CD4-positive, alpha-beta memory T cell (primary cell): ENCODE data around the gene EPB41. TPM values are rescaled to one million over a fixed set of nuclear protein-coding genes. Genes with fewer than 3 reads are reported as not detected.

ENCODE experiments used
- CTCF ChIA-PET: fragments of 350-600 bp; sonication (Branson Sonifier 250); formaldehyde crosslinking; loops from one replicate; lab custom pipeline; 2021; ENCODE audit warnings: inconsistent platforms; ENCODE audit not compliant: partially characterized antibody; lab: Charles Lee
- POLR2A ChIA-PET: fragments of 350-600 bp; sonication (Branson Sonifier 250); formaldehyde crosslinking; loops from one replicate; lab custom pipeline; 2021; ENCODE audit not compliant: partially characterized antibody; lab: Charles Lee
- DNase-seq, 5 donors: peaks; one replicate each; pipeline versions ENCODE4 v3.0.0 to v3.0.0-alpha.2; 2020 to 2022; ENCODE audit warnings: mixed read lengths in 1 of 5
- H3K27ac ChIP-seq: one replicate; pipeline ENCODE4 v1.7.0; 2013; ENCODE audit warnings: low read depth, low read length
- H3K27me3 ChIP-seq: 2 replicates; pipeline ENCODE4 v1.7.0; 2013; ENCODE audit warnings: mild to moderate bottlenecking, low read length, moderate library complexity; ENCODE audit not compliant: insufficient read depth
- H3K36me3 ChIP-seq: 2 replicates; pipeline ENCODE4 v1.7.0; 2013; ENCODE audit warnings: mild to moderate bottlenecking, low read length, moderate library complexity; ENCODE audit not compliant: insufficient read depth
- H3K4me1 ChIP-seq: 2 replicates; pipeline ENCODE4 v1.7.0; 2013; ENCODE audit warnings: mild to moderate bottlenecking, low read length, moderate library complexity; ENCODE audit not compliant: insufficient read depth
- H3K4me3 ChIP-seq, 2 donors: one replicate each; pipeline ENCODE4 v1.7.0; 2013; ENCODE audit warnings: low read length in 2 of 2, mild to moderate bottlenecking in 1 of 2
- H3K9me3 ChIP-seq, 2 donors: one replicate each; pipeline ENCODE4 v1.7.0; 2013; ENCODE audit warnings: low read length in 2 of 2, control low read depth in 1 of 2; ENCODE audit not compliant: control insufficient read depth in 1 of 2
- H3K27ac Mint-ChIP-seq, 7 donors: one replicate each; pipeline ENCODE4 v1.8.0; 2020 to 2021; ENCODE audit warnings: mixed read lengths in 7 of 7, mild to moderate bottlenecking in 6 of 7, inconsistent platforms in 3 of 7, moderate library complexity in 3 of 7
- H3K27me3 Mint-ChIP-seq, 2 donors: one replicate each; pipeline ENCODE4 v1.8.0; 2020 to 2021; ENCODE audit warnings: mixed read lengths in 2 of 2
- H3K36me3 Mint-ChIP-seq, 2 donors: one replicate each; pipeline ENCODE4 v1.8.0; 2020 to 2021; ENCODE audit warnings: mixed read lengths in 2 of 2, inconsistent platforms in 1 of 2, mild to moderate bottlenecking in 1 of 2
- H3K4me1 Mint-ChIP-seq, 4 donors: one replicate each; pipeline ENCODE4 v1.8.0; 2020 to 2021; ENCODE audit warnings: mixed read lengths in 4 of 4, mild to moderate bottlenecking in 1 of 4
- H3K4me3 Mint-ChIP-seq, 8 donors: one replicate each; pipeline ENCODE4 v1.8.0; 2020 to 2021; ENCODE audit warnings: mixed read lengths in 8 of 8, mild to moderate bottlenecking in 7 of 8, moderate library complexity in 6 of 8, inconsistent platforms in 3 of 8
- H3K9me3 Mint-ChIP-seq, 8 donors: one replicate each; pipeline ENCODE4 v1.8.0; 2020 to 2021; ENCODE audit warnings: mixed read lengths in 8 of 8, mild to moderate bottlenecking in 5 of 8, inconsistent platforms in 3 of 8, moderate library complexity in 1 of 8
- intact Hi-C: fragments of 100-400 bp; cut with micrococcal nuclease; formaldehyde crosslinking; loops from one replicate; pipeline ENCODE4 v1.15.1; 2023
- polyA plus RNA-seq, 2 donors: library from polyadenylated mRNA; unstranded; fragments of 300-500 nt; fragmentation: Illumina TruSeq; gene quantifications; one replicate each; pipeline ENCODE4 v1.2.3, GENCODE V29; 2021
- total RNA-seq, 2 experiments: library from RNA; stranded (reverse); gene quantifications; one replicate each; pipeline ENCODE4 v1.2.3, GENCODE V29; 2021

The EPB41 gene
- total and polyA plus RNA-seq, 4 experiments from 2014 or later: 56.1 to 321 (median 213) TPM

- intact Hi-C loops: loop anchor here (1.0 to 5.0 kb wide), 5 partner anchors 41 to 379 kb away; partner anchors contain the start of genes RCC1, SRSF4 and YTHDF2
- peak overlapping the region; percentile 84 to 96 (median 89) for H3K4me3 Mint-ChIP-seq
These were observed 28.2 kb upstream of the EPB41 start for GRCh38 chr1:28885977-28886730.

GRCh38 chr1:28886731-28887418 lies 27.5 kb upstream of the EPB41 start:
- Histone ChIP-seq H3K9me3 (no peaks in the 10 kb centered on the region), H3K4me1 (peaks cover 64% of the 10 kb centered on the region), H3K36me3 (no peaks in the 10 kb centered on the region), H3K27me3 (no peaks in the 10 kb centered on the region), H3K4me3 (peak overlapping the region; percentile 39 to 95), H3K27ac (peak overlapping the region; percentile 88)
- Mint-ChIP-seq H3K27me3 (peaks cover 0 to 4% of the 10 kb centered on the region in 2 donors), H3K9me3 (peaks cover 0 to 5% (median 0%) of the 10 kb centered on the region in 8 donors), H3K27ac (peak overlapping the region; percentile 93 to 100 (median 98)), H3K4me1 (peaks cover 45 to 71% (median 61%) of the 10 kb centered on the region in 4 donors), H3K4me3 (peak overlapping the region; percentile 84 to 96 (median 89)), H3K36me3 (peaks cover 0 to 9% of the 10 kb centered on the region in 2 donors)
- ChIA-PET CTCF (interaction anchor here (0.8 to 13.0 kb wide), 5 partner anchors 113 to 313 kb away, joined by 3 to 294 read pairs (median 4); partner anchors contain the start of gene SRSF4), POLR2A (interaction anchor here (0.7 to 3.3 kb wide), 6 partner anchors 11 to 146 kb away, joined by 3 to 33 read pairs (median 8); partner anchors contain the start of gene EPB41)
- DNase-seq: peak; percentile 90 to 94 (median 92)
- intact Hi-C loops: loop anchor here (1.0 to 5.0 kb wide), 3 partner anchors 27 to 380 kb away; partner anchors contain the start of genes EPB41 and RCC1

More at GRCh38 chr1:28885977-28886730, 28.2 kb upstream of the EPB41 start:
- Mint-ChIP-seq H3K27me3 (peaks cover 0 to 4% of the 10 kb centered on the region in 2 donors), H3K36me3 (peaks cover 0 to 9% of the 10 kb centered on the region in 2 donors), H3K27ac (peak overlapping the region; percentile 93 to 100 (median 98)), H3K9me3 (peaks cover 0 to 5% (median 0%) of the 10 kb centered on the region in 8 donors), H3K4me1 (peaks cover 47 to 70% (median 59%) of the 10 kb centered on the region in 4 donors)
- ChIA-PET CTCF (interaction anchor here (0.7 to 13.0 kb wide), 6 partner anchors 9 to 314 kb away, joined by 3 to 294 read pairs (median 10); partner anchors contain the start of gene SRSF4), POLR2A (interaction anchor here (0.7 to 2.9 kb wide), 3 partner anchors 28 to 296 kb away, joined by 3 to 33 read pairs (median 19); partner anchors contain the start of genes EPB41 and SRSF4)
- H3K9me3 ChIP-seq: no peaks in the 10 kb centered on the region
- H3K36me3 ChIP-seq: no peaks in the 10 kb centered on the region
- peak overlapping the region; percentile 88 for H3K27ac ChIP-seq
- peaks cover 63% of the 10 kb centered on the region for H3K4me1 ChIP-seq
- no peak for DNase-seq
- H3K27me3 ChIP-seq: no peaks in the 10 kb centered on the region
- H3K4me3 ChIP-seq: peak overlapping the region in 1 of 2 donors; percentile 95

GRCh38 chr1:28887419-28887834 lies 26.9 kb upstream of the EPB41 start:
- intact Hi-C loops: loop anchor here (1.0 to 5.0 kb wide), 3 partner anchors 27 to 380 kb away; partner anchors contain the start of genes EPB41 and RCC1
- Histone ChIP-seq H3K4me1 (peaks cover 58% of the 10 kb centered on the region), H3K36me3 (no peaks in the 10 kb centered on the region), H3K27me3 (no peaks in the 10 kb centered on the region), H3K4me3 (peak overlapping the region; percentile 70 to 95), H3K27ac (peak overlapping the region; percentile 88), H3K9me3 (no peaks in the 10 kb centered on the region)
- H3K9me3 Mint-ChIP-seq: peaks cover 0 to 5% (median 0%) of the 10 kb centered on the region in 8 donors
- peaks cover 0 to 9% of the 10 kb centered on the region in 2 donors for H3K36me3 Mint-ChIP-seq
- peaks cover 0 to 1% of the 10 kb centered on the region in 2 donors for H3K27me3 Mint-ChIP-seq
- peaks cover 43 to 69% (median 58%) of the 10 kb centered on the region in 4 donors for H3K4me1 Mint-ChIP-seq
- H3K4me3 Mint-ChIP-seq: peak overlapping the region; percentile 89 to 98 (median 91)
- DNase-seq: peak; percentile 39 to 84 (median 45)
- POLR2A ChIA-PET: interaction anchor here (0.9 to 3.3 kb wide), 6 partner anchors 11 to 145 kb away, joined by 3 to 23 read pairs (median 6); partner anchors contain the start of gene EPB41
- H3K27ac Mint-ChIP-seq: peak overlapping the region; percentile 78 to 99 (median 95)
- CTCF ChIA-PET: interaction anchor here (0.8 to 1.2 kb wide), 2 partner anchors 113 to 146 kb away, joined by 3 to 4 read pairs; no protein-coding TSS in a partner anchor

- peaks cover 0 to 5% (median 0%) of the 10 kb centered on the region in 8 donors for H3K9me3 Mint-ChIP-seq
- H3K27ac Mint-ChIP-seq: peak overlapping the region; percentile 92 to 99 (median 95)
- ChIA-PET POLR2A (interaction anchor here (0.9 to 3.3 kb wide), 7 partner anchors 10 to 145 kb away, joined by 3 to 23 read pairs (median 4); partner anchors contain the start of gene EPB41), CTCF (interaction anchor here (0.8 to 1.2 kb wide), 2 partner anchors 112 to 145 kb away, joined by 3 to 4 read pairs; no protein-coding TSS in a partner anchor)
- peak overlapping the region; percentile 87 to 98 (median 91) for H3K4me3 Mint-ChIP-seq
- peaks cover 0 to 1% of the 10 kb centered on the region in 2 donors for H3K27me3 Mint-ChIP-seq
- Histone ChIP-seq H3K9me3 (no peaks in the 10 kb centered on the region), H3K27me3 (no peaks in the 10 kb centered on the region), H3K4me3 (peak overlapping the region; percentile 70 to 95), H3K4me1 (peaks cover 59% of the 10 kb centered on the region), H3K27ac (peak overlapping the region; percentile 88), H3K36me3 (no peaks in the 10 kb centered on the region)
- peaks cover 43 to 68% (median 57%) of the 10 kb centered on the region in 4 donors for H3K4me1 Mint-ChIP-seq
- intact Hi-C loops: loop anchor here (1.0 to 5.0 kb wide), 3 partner anchors 26 to 381 kb away; partner anchors contain the start of genes EPB41 and RCC1
- DNase-seq: no peak
- peaks cover 0 to 9% of the 10 kb centered on the region in 2 donors for H3K36me3 Mint-ChIP-seq
These were observed 26.3 kb upstream of the EPB41 start for GRCh38 chr1:28887835-28888682.

- peaks cover 43 to 72% (median 58%) of the 10 kb centered on the region in 4 donors for H3K4me1 Mint-ChIP-seq
- Histone ChIP-seq H3K9me3 (no peaks in the 10 kb centered on the region), H3K4me1 (peaks cover 59% of the 10 kb centered on the region), H3K36me3 (no peaks in the 10 kb centered on the region), H3K27me3 (no peaks in the 10 kb centered on the region), H3K27ac (no peak overlapping the region), H3K4me3 (no peak overlapping the region)
- H3K27ac Mint-ChIP-seq: peak overlapping the region; percentile 68 to 96 (median 81)
- H3K36me3 Mint-ChIP-seq: peaks cover 4 to 13% of the 10 kb centered on the region in 2 donors
- ChIA-PET POLR2A (interaction anchor here (1.3 to 3.3 kb wide), 2 partner anchors 14 to 26 kb away, joined by 3 to 23 read pairs; partner anchors contain the start of gene EPB41), CTCF (no interaction called here)
- peak overlapping the region; percentile 31 to 98 (median 52) for H3K4me3 Mint-ChIP-seq
- H3K9me3 Mint-ChIP-seq: peaks cover 0 to 5% (median 0%) of the 10 kb centered on the region in 8 donors
- intact Hi-C loops: loop anchor here (5.0 kb wide), 2 partner anchors 93 to 382 kb away; partner anchors contain the start of gene RCC1
- no peak for DNase-seq
- peaks cover 0 to 1% of the 10 kb centered on the region in 2 donors for H3K27me3 Mint-ChIP-seq
These were observed 25.5 kb upstream of the EPB41 start for GRCh38 chr1:28888915-28889314.
